Karpas-422 (cell line): ENCODE data around the gene DNAL1. TPM values are rescaled to one million over a fixed set of nuclear protein-coding genes. Genes with fewer than 3 reads are reported as not detected.

Experiments used
- DNase-seq: peaks from one replicate; pipeline ENCODE4 v3.0.0-alpha.2; 2015
- H2AFZ ChIP-seq: fragments of 200-600 bp; sonication (generic); 2 replicates; pipeline ENCODE4 v1.6.1; 2014; ENCODE audit warnings: antibody characterized with exemption, low read length, mixed read lengths
- H3K27ac ChIP-seq: fragments of 200-600 bp; sonication (generic); 2 replicates; pipeline ENCODE4 v1.5.1; 2014; ENCODE audit warnings: mild to moderate bottlenecking, low read length, moderate library complexity
- H3K27me3 ChIP-seq: fragments of 200-600 bp; sonication (generic); 2 replicates; pipeline ENCODE4 v1.6.1; 2014; ENCODE audit warnings: low read length, mixed read lengths
- H3K36me3 ChIP-seq: fragments of 200-600 bp; sonication (generic); 2 replicates; pipeline ENCODE4 v1.6.1; 2014; ENCODE audit warnings: low read length, mixed read lengths; ENCODE audit not compliant: insufficient read depth
- H3K4me1 ChIP-seq: fragments of 200-600 bp; sonication (generic); 2 replicates; pipeline ENCODE4 v1.6.1; 2014; ENCODE audit warnings: mild to moderate bottlenecking, low read length, mixed read lengths
- H3K4me2 ChIP-seq: fragments of 200-600 bp; sonication (generic); 2 replicates; pipeline ENCODE4 v1.6.1; 2014; ENCODE audit warnings: low read length, low read depth, mild to moderate bottlenecking; ENCODE audit not compliant: poor library complexity, severe bottlenecking
- H3K4me3 ChIP-seq: fragments of 200-600 bp; sonication (generic); 2 replicates; pipeline ENCODE4 v1.5.1; 2014; ENCODE audit warnings: mild to moderate bottlenecking, antibody characterized with exemption, low read length, mixed read lengths
- H3K79me2 ChIP-seq: fragments of 200-600 bp; sonication (generic); 2 replicates; pipeline ENCODE4 v1.6.1; 2014; ENCODE audit warnings: mild to moderate bottlenecking, low read length, mixed read lengths
- H3K9ac ChIP-seq: fragments of 200-600 bp; sonication (generic); 2 replicates; pipeline ENCODE4 v1.6.0; 2014; ENCODE audit warnings: low read length
- H3K9me2 ChIP-seq: fragments of 200-600 bp; sonication (generic), shearing (Covaris generic); replicated peaks from 2 replicates; pipeline ENCODE4 v1.6.0; 2014; ENCODE audit warnings: mild to moderate bottlenecking, low read length, moderate library complexity; ENCODE audit not compliant: insufficient read depth
- H3K9me3 ChIP-seq: fragments of 300-700, 200-600 bp; sonication (generic); 2 replicates; pipeline ENCODE4 v1.6.1; 2014; ENCODE audit warnings: low read length, mixed read lengths
- H4K20me1 ChIP-seq: fragments of 200-600 bp; sonication (generic); 2 replicates; pipeline ENCODE4 v1.6.1; 2014; ENCODE audit warnings: mild to moderate bottlenecking, antibody characterized with exemption, low read length, low read depth; ENCODE audit not compliant: insufficient read depth
- total RNA-seq: library from RNA; depleted of rRNA; stranded (reverse); fragments of >200 nt; shearing (Covaris generic); gene quantifications from 2 replicates; pipeline ENCODE4 v1.2.3, GENCODE V29; 2014; ENCODE audit warnings: low replicate concordance

DNAL1 gene
- total RNA-seq, 1 experiment from 2014 or later, result 11.7 TPM

DNA sequence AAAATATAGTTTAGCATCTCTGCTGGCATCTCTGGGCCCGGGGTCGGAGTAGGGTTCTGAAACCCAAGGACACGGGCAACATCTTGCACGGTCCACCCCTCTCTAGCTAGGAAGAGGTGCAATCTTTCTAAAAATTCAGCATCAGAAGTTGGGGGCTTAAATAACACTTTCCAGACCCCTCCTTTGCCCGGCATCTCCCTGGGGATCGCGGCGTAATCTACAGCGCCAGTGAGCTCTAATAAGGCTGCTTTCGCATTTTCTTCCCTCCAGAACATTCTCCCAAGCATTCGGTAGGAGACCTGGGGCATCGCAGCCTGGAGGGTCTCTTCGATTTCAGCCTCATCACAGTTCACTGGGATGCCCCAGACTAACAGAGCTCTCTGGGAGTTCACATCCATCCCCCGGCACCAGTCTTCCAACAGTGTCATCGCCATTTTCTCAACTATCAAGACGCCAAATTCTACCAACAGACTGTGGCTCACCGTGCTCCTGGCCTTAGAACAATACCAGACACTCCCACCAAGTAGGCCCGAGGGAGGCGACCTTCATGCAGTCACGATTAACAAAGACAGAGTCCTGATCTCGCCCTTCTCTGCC is 68.5 kb downstream of the DNAL1 start:
- peak overlapping the region; percentile 83; the same call in 1 of the 2 replicates for H2AFZ ChIP-seq
- H3K9me3 ChIP-seq, result no peaks in the 10 kb centered on the region
- peak overlapping the region; percentile 86 for H3K4me3 ChIP-seq
- H3K27ac ChIP-seq, result no peak overlapping the region
- H3K4me1 ChIP-seq, result peaks cover 26% of the 10 kb centered on the region
- peaks cover 10% of the 10 kb centered on the region; the same call in 1 of the 2 replicates for H3K36me3 ChIP-seq
- no peaks in the 10 kb centered on the region for H3K9me2 ChIP-seq
- peak overlapping the region; percentile 91 for H3K4me2 ChIP-seq
- H3K27me3 ChIP-seq, result no peaks in the 10 kb centered on the region
- no peak for DNase-seq
- H3K79me2 ChIP-seq, result peaks cover 13% of the 10 kb centered on the region
- H3K9ac ChIP-seq, result peak overlapping the region; percentile 76
- H4K20me1 ChIP-seq, result peaks cover 7% of the 10 kb centered on the region; the same call in 1 of the 2 replicates

DNA sequence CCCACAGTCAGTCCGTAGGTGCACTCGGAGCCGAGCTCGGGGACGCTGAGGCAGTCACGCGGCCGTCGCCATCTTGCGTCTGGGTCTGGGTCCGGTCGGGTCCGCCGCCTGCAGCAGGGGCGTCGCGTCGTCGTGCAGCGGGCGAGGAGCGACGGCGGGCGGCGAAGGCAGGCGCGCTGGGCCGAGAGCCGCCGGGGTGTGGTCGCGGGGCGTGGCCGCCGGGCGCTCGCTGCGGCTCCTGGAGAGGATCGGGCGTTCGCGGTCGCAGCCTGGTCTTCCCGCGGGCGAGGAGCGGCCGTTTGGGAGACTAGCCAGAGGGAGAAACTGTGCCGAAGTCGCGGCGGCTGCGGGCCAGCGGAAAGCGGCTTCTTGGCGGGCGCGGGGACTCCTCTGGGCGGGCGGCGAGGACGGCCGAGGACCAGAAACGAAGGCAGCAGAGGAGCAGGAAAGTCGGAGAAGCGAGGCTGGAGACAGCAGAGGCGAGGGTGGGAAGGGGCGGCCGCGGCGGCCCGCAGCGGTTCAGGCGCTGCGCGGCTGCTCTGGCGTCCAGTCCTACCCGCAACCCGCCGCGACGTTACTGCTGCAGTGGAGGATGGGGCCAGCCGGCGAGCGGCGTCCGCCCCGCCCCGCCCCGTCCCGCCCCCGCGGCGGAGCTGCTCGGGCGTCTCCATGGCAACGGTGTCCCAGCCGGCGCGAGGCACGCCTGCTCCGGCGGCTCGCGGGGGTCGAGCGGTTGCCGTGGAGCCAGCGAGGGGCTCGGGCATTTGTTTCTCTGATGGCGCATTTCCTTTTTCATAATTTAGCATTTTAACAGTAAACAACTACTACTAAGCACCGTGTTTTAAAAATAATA is 69.2 kb downstream of the DNAL1 start, which contains the start of gene PNMA1:
Gene PNMA1, minus strand, starts transcription at position 582 of the 853 bp plus-strand sequence. CDS start 745 bp downstream, outside the sequence.
- Histone ChIP-seq H4K20me1 (peaks cover 7% of the 10 kb centered on the region; the same call in 1 of the 2 replicates), H2AFZ (peak within 1 kb of the TSS; percentile 83; the same call in 1 of the 2 replicates), H3K36me3 (peaks cover 12% of the 10 kb centered on the region; the same call in 1 of the 2 replicates), H3K79me2 (peaks cover 13% of the 10 kb centered on the region), H3K4me3 (peak within 1 kb of the TSS; percentile 86), H3K9me2 (no peaks in the 10 kb centered on the region), H3K27ac (no peak within 1 kb of the TSS), H3K4me1 (peaks cover 26% of the 10 kb centered on the region), H3K9ac (peak within 1 kb of the TSS; percentile 76), H3K4me2 (peak within 1 kb of the TSS; percentile 91), H3K9me3 (no peaks in the 10 kb centered on the region), H3K27me3 (no peaks in the 10 kb centered on the region)
- DNase-seq, result peak; percentile 96

DNA sequence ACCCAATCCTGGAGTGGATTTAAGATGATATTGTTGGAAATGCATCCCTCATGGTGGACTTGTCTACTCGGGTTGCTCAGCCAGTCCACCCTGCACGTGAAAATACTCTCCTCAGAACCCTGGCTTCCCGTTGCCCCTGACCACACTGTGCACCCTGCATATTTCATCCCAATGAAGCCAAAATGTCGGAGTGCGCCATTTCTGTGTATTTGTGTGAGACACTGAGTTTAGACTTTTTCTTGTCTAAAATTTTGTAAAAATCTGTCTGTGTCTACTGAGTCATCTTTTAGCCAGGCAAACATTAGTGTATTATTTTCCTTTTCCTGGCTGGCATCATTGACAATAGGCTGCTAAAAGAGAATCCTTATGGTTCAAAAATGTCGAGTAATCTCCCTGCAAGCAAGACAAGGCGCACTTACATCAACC is 69.9 kb downstream of the DNAL1 start:
- H3K27me3 ChIP-seq, result no peaks in the 10 kb centered on the region
- DNase-seq, result no peak
- H3K4me2 ChIP-seq, result peak overlapping the region; percentile 91
- peaks cover 26% of the 10 kb centered on the region for H3K4me1 ChIP-seq
- H3K79me2 ChIP-seq, result peaks cover 13% of the 10 kb centered on the region
- no peak overlapping the region for H2AFZ ChIP-seq
- peak overlapping the region; percentile 76; the same call in 1 of the 2 replicates for H3K9ac ChIP-seq
- no peak overlapping the region for H3K27ac ChIP-seq
- H4K20me1 ChIP-seq, result peaks cover 7% of the 10 kb centered on the region; the same call in 1 of the 2 replicates
- no peaks in the 10 kb centered on the region for H3K9me3 ChIP-seq
- peak overlapping the region; percentile 86 for H3K4me3 ChIP-seq
- peaks cover 17% of the 10 kb centered on the region; the same call in 1 of the 2 replicates for H3K36me3 ChIP-seq
- no peaks in the 10 kb centered on the region for H3K9me2 ChIP-seq

DNA sequence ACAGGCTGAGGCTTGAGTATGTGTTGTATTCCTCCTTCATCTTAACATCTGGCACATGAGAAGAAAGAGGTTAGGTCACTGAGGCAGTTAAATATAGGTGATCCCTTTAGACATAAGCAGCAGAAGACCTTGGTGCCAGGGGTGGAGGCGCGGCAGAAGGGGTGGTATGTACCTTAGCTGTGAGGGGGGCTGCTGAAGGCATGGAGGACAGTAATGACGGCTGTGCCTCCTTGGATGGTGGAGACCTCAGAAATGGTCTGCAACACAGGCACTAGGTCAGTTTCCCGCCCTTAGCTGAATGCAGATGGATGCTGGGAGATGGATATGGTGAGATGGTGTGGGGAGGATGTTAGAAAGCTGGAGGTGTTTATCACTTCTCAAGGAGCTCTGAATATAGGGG is 70.9 kb downstream of the DNAL1 start:
- H3K36me3 ChIP-seq, result peaks cover 23% of the 10 kb centered on the region; the same call in 1 of the 2 replicates
- no peak for DNase-seq
- H3K79me2 ChIP-seq, result peaks cover 13% of the 10 kb centered on the region
- H3K9me3 ChIP-seq, result no peaks in the 10 kb centered on the region
- no peak overlapping the region for H3K27ac ChIP-seq
- no peak overlapping the region for H2AFZ ChIP-seq
- H3K27me3 ChIP-seq, result no peaks in the 10 kb centered on the region
- H3K4me1 ChIP-seq, result peaks cover 26% of the 10 kb centered on the region
- H3K9ac ChIP-seq, result no peak overlapping the region
- no peak overlapping the region for H3K4me3 ChIP-seq
- H4K20me1 ChIP-seq, result peaks cover 7% of the 10 kb centered on the region; the same call in 1 of the 2 replicates
- H3K4me2 ChIP-seq, result no peak overlapping the region
- no peaks in the 10 kb centered on the region for H3K9me2 ChIP-seq

DNA sequence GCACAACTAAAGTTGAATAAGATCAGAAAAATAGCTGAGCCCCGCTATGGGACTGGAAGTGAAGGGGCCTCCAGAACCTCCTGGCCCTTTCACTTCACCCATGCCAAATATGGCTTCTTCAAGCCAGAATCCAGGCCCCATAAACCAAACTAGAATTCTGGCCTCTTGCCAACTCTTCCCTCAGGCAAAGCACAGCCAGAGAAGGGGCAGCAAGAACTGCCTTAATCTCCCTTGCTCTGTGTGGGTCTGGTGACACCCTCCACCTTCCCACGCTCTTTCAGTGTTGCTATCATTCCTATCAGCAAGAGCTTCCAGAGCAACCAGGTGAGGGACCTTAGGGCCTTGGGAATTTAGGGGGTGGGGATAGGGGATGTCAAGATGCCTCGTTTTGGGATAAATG is 72.5 kb downstream of the DNAL1 start:
- Histone ChIP-seq H3K9ac (no peak overlapping the region), H3K4me3 (no peak overlapping the region), H3K79me2 (peaks cover 13% of the 10 kb centered on the region), H3K4me1 (peaks cover 24% of the 10 kb centered on the region), H4K20me1 (peaks cover 7% of the 10 kb centered on the region; the same call in 1 of the 2 replicates), H3K36me3 (peaks cover 38% of the 10 kb centered on the region), H3K9me3 (no peaks in the 10 kb centered on the region), H3K27ac (no peak overlapping the region), H3K9me2 (no peaks in the 10 kb centered on the region), H3K27me3 (no peaks in the 10 kb centered on the region), H3K4me2 (no peak overlapping the region), H2AFZ (no peak overlapping the region)
- DNase-seq, result no peak

DNA sequence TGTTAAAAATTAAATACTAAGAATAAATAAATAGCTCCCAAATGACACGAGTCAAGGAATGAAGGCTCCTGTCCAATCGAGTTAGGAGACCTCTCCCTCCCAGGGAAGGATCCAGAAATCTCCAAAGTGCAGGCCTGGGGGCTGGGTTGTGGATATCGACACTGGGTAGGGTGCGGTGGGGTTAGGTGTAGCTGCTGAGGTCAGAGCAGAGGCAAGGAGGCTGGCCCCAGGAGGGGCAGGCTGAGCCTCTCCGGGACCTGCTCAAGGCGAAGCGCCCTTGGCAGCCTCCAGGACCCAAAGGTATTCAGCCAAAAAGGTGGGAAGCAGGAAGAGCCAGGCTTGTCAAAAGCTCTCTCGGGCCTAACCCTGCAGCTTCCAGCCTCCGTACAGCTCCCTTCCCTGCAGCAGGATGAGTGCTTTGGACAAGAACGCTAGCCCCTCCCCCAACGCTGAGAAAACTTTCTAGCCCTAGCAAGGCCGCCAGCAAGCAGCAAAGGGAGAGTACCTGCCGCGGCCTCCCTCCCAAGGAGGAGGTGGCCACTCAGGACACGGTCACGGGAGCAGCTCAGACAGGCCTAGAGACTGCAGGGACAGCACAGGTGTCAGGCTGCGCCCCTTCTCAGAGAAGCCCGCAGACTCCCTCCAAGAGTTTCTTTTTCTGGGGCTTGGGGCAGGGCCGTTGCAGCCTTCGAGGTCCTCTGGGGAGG is 73.1 kb downstream of the DNAL1 start:
- Histone ChIP-seq H3K4me1 (peaks cover 18% of the 10 kb centered on the region), H3K4me3 (no peak overlapping the region), H2AFZ (no peak overlapping the region), H3K9ac (no peak overlapping the region), H3K9me3 (no peaks in the 10 kb centered on the region), H3K4me2 (no peak overlapping the region), H4K20me1 (peaks cover 7% of the 10 kb centered on the region; the same call in 1 of the 2 replicates), H3K27me3 (no peaks in the 10 kb centered on the region), H3K9me2 (no peaks in the 10 kb centered on the region), H3K27ac (no peak overlapping the region), H3K36me3 (peaks cover 42% of the 10 kb centered on the region), H3K79me2 (peaks cover 8% of the 10 kb centered on the region)
- DNase-seq, result no peak

DNA sequence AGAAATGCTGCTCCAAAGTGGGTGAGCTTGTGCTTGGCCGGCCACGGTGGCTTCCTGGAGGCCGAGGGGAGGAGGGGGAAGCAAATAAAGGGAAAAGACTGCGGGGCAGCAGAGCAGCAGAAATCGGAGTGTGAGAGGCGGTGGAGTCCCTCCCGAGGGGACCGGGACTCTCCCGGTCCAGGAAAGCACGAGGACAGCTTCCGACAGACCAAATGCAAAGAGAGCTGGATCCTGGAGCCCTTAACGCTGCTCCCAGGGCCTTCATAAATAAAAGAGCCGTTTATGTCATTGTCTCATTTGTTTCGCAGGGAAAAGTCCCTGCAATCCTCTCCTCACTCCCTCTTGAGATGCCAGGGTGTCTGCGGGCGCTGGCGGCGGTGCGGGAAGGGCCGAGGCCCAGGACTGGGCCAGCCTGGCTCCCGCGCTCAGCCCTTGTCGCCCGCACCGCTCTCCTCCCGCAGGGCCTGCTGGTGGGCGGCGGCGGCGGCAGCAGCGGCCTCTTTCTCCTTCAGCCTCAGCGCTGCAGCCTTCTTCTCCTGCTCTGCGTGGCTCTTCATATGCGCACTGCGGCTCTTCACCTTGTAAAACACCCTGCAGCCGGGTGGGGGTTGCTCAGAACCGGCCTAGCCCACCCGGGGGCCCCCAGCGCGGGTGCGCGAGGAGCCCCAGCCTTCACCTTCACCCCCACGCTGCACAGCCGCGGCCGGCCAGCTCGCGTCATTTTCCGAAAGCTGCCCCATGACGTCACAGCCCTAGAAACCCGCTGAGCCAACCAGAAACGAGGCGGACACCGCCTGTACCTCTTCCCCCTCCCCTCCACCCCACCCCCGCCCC is 73.8 kb downstream of the DNAL1 start:
- Histone ChIP-seq H3K27ac (no peak overlapping the region), H3K4me3 (no peak overlapping the region), H3K27me3 (no peaks in the 10 kb centered on the region), H4K20me1 (peaks cover 7% of the 10 kb centered on the region; the same call in 1 of the 2 replicates), H3K9ac (no peak overlapping the region), H3K4me2 (no peak overlapping the region), H3K9me3 (no peaks in the 10 kb centered on the region), H2AFZ (no peak overlapping the region), H3K4me1 (peaks cover 11% of the 10 kb centered on the region), H3K36me3 (peaks cover 48% of the 10 kb centered on the region), H3K79me2 (peaks cover under 1% of the 10 kb centered on the region; the same call in 1 of the 2 replicates), H3K9me2 (no peaks in the 10 kb centered on the region)
- no peak for DNase-seq
